ENCODE measurements around the gene SH3D19.
"Not testable (repeated sequence)": the region's sequence is repeated elsewhere in the genome, so short reads cannot be mapped to it uniquely, and the experiment has no call there.

Gene SH3D19

GRCh38 chr4:151087467-151087866, 237.9 kb downstream of the SH3D19 start:
- no peak for DNase-seq (ENCODE audit: low spot score)
- in situ Hi-C loops (cut with MboI; ENCODE audit: low pct_unique_long_range_greater_than_20kb, low sequenced_read_pairs, unreplicated experiment): no loop called here
- TF ChIP-seq CTCF (IDR thresholded peaks at IDR 0.05; ENCODE audit: extremely low read depth, insufficient read depth, missing control alignments): no peak

GRCh38 chr4:151077978-151078377, 247.4 kb downstream of the SH3D19 start:
- not testable (repeated sequence) for DNase-seq (ENCODE audit: low spot score)

DNA sequence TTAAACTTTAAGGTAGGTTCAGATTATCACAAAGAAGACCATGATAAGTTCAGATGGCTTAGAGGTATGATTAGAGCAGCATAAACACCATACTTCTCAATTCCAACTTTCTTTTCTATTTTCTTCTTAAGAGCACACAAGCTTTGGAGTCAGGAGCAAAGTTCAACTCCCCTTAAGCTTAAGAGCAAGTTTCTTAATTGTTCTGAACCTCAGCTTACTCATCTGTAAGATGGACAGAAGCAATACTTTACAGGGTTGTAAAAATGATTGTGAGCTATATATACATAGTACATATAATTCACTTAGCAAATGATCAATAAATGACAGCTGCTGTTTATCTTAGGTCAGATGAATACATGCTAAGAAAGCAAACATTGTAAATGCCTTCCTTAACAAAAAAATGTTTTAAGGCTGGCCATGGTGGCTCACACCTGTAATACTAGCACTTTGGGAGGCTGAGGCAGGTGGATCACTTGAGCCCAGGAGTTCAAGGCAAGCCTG, 250.9 kb downstream of the SH3D19 start:
- no peak for TF ChIP-seq CTCF (IDR thresholded peaks at IDR 0.05; ENCODE audit: extremely low read depth, insufficient read depth, missing control alignments)
- in situ Hi-C loops (cut with MboI; ENCODE audit: low pct_unique_long_range_greater_than_20kb, low sequenced_read_pairs, unreplicated experiment): no loop called here
- no peak for DNase-seq (ENCODE audit: low spot score)

More at GRCh38 chr4:151077978-151078377, 247.4 kb downstream of the SH3D19 start:
- in situ Hi-C loops (cut with MboI; ENCODE audit: low pct_unique_long_range_greater_than_20kb, low sequenced_read_pairs, unreplicated experiment): not testable (repeated sequence)
